OCI-LY7 (cell line): ENCODE data around the gene SLIT3.
"Not testable (repeated sequence)": the region's sequence is repeated elsewhere in the genome, so short reads cannot be mapped to it uniquely, and the experiment has no call there.

Source experiments
- EZH2phosphoT487 ChIP-seq: fragments of 200-600 bp; sonication (generic); IDR thresholded peaks from 2 replicates; pipeline ENCODE4 v1.6.1; 2018; ENCODE audit warnings: low read depth, borderline replicate concordance, mild to moderate bottlenecking, mixed run types, antibody characterized with exemption, low read length, moderate library complexity, mixed read lengths
- TF ChIP-seq, protein P1 (sequence below): fragments of 200-600 bp; sonication (generic); conservative IDR thresholded peaks from 2 replicates; pipeline ENCODE4 v1.5.1; 2014; ENCODE audit warnings: mild to moderate bottlenecking, antibody characterized with exemption, low read length, moderate library complexity, mixed read lengths

DNA sequence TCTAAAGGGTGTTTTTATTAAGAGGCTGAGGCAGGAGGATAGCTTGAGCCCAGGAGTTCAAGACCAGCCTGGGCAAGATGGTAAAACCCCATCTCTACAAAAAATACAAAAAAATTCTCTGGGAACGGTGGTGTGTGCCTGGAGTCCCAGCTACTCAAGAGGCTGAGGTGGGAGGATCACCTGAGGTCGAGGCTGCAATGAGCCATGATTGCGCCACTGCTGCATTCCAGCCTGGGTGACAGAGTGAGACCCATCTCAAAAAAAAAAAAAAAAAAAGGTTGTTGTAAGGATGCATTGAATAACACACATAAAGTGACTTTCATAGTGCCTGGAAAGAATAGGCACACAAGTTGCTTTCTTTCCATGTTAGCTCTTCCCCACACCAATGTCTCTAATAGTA is 662.1 kb downstream of the SLIT3 start:
- not testable (repeated sequence) for TF ChIP-seq EZH2phosphoT487
- TF ChIP-seq, protein P1, sequence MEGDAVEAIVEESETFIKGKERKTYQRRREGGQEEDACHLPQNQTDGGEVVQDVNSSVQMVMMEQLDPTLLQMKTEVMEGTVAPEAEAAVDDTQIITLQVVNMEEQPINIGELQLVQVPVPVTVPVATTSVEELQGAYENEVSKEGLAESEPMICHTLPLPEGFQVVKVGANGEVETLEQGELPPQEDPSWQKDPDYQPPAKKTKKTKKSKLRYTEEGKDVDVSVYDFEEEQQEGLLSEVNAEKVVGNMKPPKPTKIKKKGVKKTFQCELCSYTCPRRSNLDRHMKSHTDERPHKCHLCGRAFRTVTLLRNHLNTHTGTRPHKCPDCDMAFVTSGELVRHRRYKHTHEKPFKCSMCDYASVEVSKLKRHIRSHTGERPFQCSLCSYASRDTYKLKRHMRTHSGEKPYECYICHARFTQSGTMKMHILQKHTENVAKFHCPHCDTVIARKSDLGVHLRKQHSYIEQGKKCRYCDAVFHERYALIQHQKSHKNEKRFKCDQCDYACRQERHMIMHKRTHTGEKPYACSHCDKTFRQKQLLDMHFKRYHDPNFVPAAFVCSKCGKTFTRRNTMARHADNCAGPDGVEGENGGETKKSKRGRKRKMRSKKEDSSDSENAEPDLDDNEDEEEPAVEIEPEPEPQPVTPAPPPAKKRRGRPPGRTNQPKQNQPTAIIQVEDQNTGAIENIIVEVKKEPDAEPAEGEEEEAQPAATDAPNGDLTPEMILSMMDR, result not testable (repeated sequence)
